Activated CD8-positive, alpha-beta memory T cell treated with anti-CD3 and anti-CD28 coated beads, Interleukin-2, amount 10 ng/mL, durations not matched to agents 7 days and 5 days (primary cell): ENCODE results near the gene SMCHD1. TPM values are rescaled to one million over a fixed set of nuclear protein-coding genes. Genes with fewer than 3 reads are reported as not detected.

ENCODE experiments used
- total RNA-seq, 2 experiments: library from RNA; stranded (reverse); gene quantifications; one replicate each; pipeline ENCODE4 v1.2.3, GENCODE V29; 2021

The SMCHD1 gene
- total RNA-seq, 2 experiments from 2014 or later, result 129 to 174 TPM

Other genes with a start within 250 kb of the SMCHD1 start
- gene METTL4, start 84.2 kb upstream of the SMCHD1 start, total RNA-seq, result 10 to 100 TPM; 20.9 to 25.3 TPM
- 100 to 1,000 TPM in 1 of 2 experiments, 10 to 100 TPM in 1; 83.9 to 101 TPM for gene NDC80, start 84.2 kb upstream of the SMCHD1 start, total RNA-seq
- gene EMILIN2, start 191.3 kb downstream of the SMCHD1 start, total RNA-seq, result 10 to 100 TPM; 17.3 to 19.0 TPM